Skeletal muscle cell (primary cell): ENCODE data around the gene ZNF280D.

ENCODE experiments used
- DNase-seq: peaks from one replicate; pipeline ENCODE4 v3.0.0-alpha.2; 2010; ENCODE audit warnings: low read depth
- H3K4me3 ChIP-seq: 2 replicates; pipeline ENCODE4 v1.5.1; 2011; ENCODE audit warnings: low read depth, mild to moderate bottlenecking, control low read depth, low read length, moderate library complexity

The ZNF280D gene

DNA sequence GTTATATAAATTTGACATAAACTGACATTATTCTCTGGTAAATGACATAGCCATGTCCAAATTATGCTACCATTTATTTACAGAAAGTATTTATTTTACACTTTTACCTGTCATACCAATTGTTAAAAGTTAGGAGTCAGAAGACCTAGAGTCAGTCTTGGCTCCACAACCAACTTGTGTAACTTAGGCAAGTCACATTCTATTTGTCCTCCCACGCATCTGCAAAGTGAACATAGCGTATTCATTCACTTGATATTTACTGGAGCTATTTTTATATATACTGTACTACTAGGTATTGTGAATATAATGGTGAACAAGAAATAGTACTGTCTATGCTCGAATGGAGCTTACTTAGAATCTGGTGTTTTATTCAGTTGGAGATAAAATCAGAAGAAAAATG, 78.7 kb downstream of the ZNF280D start:
- DNase-seq: no peak
- H3K4me3 ChIP-seq: no peak overlapping the region

DNA sequence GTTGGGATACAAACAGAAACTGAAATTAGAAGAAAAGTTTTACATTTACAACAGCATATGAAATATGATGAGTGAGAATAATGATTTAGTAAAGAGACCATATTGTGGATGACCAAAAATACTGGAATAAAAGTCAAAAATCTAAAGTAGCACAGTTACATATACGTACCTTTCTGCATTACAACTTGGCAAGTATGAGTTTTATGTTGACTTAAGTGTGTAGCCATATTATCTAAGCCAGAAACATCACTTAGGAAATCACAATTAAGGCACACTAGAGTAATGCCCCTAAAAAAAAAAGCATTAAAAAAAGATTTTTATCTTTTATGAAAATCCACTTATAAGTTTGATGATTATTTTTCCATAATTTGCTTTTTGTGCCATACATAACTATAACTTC, 79.1 kb downstream of the ZNF280D start:
- H3K4me3 ChIP-seq: no peak overlapping the region
- DNase-seq: no peak

GRCh38 chr15:56653787-56654186, 79.5 kb downstream of the ZNF280D start:
- no peak for DNase-seq
- no peak overlapping the region for H3K4me3 ChIP-seq

DNA sequence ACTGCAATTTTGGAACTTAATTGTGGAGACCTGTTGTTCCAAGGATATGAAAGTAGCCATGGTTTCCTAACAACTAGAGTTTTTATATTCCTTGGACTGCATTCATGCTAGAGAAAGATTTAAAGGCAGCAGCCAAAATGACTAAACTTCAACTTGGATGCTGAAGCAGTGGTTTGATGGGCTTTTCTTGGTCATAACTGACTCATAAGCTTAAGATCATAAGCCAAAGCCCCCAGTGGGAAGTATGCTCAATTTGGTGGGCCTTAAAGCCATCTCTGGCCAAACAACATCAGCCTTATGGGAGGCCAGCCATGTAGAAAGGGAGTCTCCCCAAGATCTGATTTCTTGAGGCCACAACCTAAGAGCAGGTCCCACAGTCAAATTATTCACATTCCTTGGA, 80.2 kb downstream of the ZNF280D start:
- no peak overlapping the region for H3K4me3 ChIP-seq
- DNase-seq: no peak

- DNase-seq: no peak
Measured at GRCh38 chr15:56648311-56648710, 85.0 kb downstream of the ZNF280D start.

DNA sequence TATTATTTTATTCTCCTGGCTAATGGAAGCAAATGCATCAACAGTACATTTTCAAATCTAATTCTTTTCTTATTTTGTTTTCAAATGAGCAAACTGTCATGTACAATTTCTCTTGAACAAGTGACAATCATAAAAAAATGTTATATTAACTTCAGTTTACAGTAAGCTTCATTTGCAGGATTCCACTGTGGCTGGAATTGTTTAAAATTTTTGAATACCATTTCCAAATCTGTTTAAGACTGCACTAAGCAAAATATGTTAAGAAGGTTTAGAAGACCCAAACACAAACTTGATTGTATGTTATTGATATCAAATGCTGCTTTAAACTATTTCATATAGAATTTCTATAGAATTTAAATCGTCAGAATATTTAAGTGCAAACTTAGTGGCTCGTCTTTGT, 92.8 kb downstream of the ZNF280D start:
- DNase-seq: no peak
- H3K4me3 ChIP-seq: no peak overlapping the region

More at GRCh38 chr15:56648311-56648710, 85.0 kb downstream of the ZNF280D start:
- H3K4me3 ChIP-seq: no peak overlapping the region

- H3K4me3 ChIP-seq: no peak overlapping the region
- no peak for DNase-seq
Measured at GRCh38 chr15:56640127-56640526, 93.2 kb downstream of the ZNF280D start.

- H3K4me3 ChIP-seq: no peak overlapping the region
- no peak for DNase-seq
Measured at GRCh38 chr15:56639631-56640030, 93.7 kb downstream of the ZNF280D start.

- no peak overlapping the region for H3K4me3 ChIP-seq
- no peak for DNase-seq
Measured at GRCh38 chr15:56631765-56632164, 101.5 kb downstream of the ZNF280D start.

GRCh38 chr15:56628893-56629532, 104.3 kb downstream of the ZNF280D start:
- no peak for DNase-seq
- no peak overlapping the region for H3K4me3 ChIP-seq

DNA sequence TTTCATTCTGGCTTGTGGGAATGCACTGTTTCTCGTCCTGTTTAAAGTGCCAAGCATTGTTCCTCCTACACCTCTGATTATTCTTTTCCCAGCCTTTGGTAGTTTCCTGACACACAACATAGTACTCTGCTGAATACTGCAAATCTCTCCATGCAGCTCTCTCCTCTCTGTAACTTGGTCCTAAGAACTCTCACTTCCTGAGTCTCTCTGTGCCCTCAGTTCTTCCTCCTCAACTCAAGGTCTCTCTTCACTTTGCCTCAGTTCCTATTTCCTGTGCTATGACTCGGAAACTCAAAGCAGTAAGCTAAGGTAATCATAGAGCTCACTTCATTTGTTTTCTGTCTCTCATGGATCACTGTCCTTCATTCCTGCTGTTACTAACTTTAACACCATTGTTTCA, 113.4 kb downstream of the ZNF280D start:
- H3K4me3 ChIP-seq: no peak overlapping the region
- DNase-seq: no peak

DNA sequence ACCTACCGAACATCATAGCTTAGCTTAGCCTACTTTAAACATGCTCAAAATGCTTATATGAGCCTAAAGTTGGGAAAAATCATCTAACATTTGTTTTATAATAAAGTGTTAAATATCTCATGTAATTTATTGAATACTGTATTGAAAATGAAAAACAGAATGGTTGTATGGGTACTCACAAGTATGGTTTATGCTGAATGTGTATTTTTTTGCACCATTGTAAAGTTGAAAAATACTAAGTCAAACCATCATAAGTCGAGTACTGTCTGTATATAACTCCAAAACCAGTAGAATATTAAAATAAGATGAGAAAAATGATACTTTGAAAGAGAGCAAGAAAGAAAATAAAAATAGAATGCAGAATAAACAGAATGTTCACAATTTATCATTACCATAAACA, 115.7 kb downstream of the ZNF280D start:
- H3K4me3 ChIP-seq: no peak overlapping the region

GRCh38 chr15:56616551-56616950, 116.8 kb downstream of the ZNF280D start:
- DNase-seq: no peak
- no peak overlapping the region for H3K4me3 ChIP-seq

More for the DNA sequence above, 115.7 kb downstream of the ZNF280D start:
- DNase-seq: no peak

DNA sequence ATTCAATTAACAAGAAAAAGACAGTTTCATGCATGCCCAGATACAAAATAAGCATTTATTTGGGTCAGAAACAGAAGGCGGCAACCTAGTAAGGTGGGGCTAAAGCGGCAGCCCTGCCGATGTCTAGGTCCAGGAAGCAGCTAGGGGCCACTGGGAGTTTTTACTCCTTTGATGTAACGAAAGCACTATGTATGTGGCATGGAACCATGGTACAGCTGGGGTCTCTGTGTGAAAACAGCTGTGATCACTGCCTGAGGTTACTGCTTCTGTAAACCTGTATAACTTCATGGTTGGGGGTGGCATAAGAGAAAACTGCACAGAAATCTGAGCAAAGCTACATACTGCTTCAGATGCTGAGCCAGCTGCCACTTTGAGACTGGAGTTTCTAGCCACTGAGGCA, 119.5 kb downstream of the ZNF280D start:
- no peak overlapping the region for H3K4me3 ChIP-seq
- DNase-seq: no peak

- DNase-seq: no peak
Measured at GRCh38 chr15:56608993-56609392, 124.3 kb downstream of the ZNF280D start.

DNA sequence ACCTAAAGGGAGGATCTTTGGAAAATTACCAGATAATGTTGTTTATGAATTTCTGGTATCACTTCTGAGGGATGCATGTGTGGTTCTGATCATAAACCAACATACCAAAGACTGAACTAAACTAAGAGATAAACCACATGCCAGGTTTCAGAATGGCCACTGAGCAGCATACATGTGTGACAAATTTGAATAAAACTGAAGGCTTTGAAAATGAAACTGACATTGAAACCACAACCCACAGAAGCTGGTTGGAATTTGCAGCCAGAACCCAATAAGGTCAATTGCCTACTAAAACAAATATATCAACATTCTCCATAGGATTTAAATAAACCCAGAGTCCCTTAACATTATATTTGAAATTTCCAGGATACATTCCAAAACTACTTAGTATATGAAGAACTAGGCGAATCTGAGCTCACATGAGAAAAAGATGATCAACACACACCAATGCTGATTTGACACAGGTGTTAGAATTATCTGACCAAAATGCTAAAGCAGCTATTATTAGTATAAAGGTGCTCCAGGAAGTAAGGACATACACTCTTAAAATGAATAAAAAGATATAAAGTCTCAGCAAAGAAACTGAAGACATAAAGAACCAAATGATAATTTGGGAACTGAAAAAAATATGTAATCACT, 125.0 kb downstream of the ZNF280D start:
- no peak for DNase-seq
- no peak overlapping the region for H3K4me3 ChIP-seq

More at GRCh38 chr15:56608993-56609392, 124.3 kb downstream of the ZNF280D start:
- H3K4me3 ChIP-seq: no peak overlapping the region

DNA sequence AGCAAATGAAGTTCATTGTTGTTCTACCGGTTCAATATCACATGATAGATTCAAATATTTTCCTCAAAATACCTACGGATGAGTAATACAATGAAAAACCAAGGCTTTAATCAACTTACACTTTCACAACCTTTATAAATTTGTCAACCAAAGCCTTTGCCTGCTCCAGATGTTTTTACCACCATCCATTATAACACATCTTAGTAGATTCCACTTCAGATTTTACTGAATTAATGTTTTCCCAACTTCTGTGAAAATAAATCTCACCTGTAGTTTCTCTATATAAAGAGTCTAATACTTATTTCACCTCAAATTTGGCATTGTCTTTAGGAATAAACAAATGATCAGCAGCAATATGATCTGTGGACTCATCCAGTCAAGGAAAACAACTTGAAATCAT, 131.1 kb downstream of the ZNF280D start:
- no peak for DNase-seq
- no peak overlapping the region for H3K4me3 ChIP-seq

DNA sequence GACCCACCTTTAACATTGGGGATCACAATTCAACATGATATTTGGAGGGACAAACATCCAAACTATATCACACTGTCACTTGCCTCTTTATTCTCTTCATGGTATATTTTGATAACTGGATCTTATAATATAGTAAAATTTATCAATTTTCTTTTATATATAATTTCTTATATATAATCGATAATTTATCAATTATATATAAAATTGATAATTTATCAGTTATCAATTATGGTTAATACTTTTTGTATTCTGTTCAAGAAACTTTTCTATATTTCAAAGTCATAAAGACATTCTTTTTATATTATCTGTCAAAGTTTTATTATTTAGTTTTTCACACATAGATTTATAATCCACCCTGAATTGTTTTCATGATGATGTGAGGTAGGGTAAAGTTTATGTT, 132.9 kb downstream of the ZNF280D start:
- H3K4me3 ChIP-seq: no peak overlapping the region
- DNase-seq: no peak

GRCh38 chr15:56598991-56599390, 134.3 kb downstream of the ZNF280D start:
- no peak for DNase-seq
- H3K4me3 ChIP-seq: no peak overlapping the region

DNA sequence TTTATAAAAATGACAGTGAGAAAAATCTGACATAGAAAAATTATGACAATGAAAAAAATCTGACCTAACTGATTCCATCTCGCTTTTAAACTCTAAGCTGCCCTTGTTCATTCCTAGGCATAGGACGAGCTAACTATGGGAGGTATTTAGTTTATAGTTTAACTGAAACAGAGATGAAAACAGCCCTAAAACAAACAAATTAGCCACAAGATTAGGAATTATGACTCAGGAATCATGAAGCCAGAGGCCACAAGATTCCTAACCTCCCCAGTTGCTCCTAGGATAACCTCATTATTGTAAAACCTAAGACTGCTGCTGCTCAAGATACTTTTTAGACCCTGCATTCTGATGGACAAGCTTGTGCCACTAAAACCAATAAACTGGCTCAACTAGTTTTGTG, 145.6 kb downstream of the ZNF280D start:
- DNase-seq: no peak
- no peak overlapping the region for H3K4me3 ChIP-seq

DNA sequence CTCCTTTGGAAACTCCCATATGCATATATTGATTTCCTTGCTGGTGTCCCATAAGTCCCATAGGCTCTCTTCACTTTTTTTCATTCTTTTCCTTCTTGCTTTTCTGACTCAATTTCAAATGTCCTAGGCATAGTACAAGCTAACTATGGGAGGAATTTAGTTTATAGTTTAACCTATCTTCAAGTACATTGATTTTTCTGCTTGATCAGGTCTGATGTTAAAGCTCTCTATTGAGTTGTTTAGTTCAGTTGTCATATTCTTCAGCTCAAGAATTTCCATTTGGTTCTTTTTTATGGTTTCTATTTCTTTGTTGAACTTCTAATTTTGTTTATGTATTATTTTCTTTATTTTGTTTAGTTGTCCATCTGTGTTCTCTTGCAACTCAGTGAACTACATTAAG, 147.1 kb downstream of the ZNF280D start:
- no peak overlapping the region for H3K4me3 ChIP-seq
- no peak for DNase-seq
